Calu3 (cell line): Measurements from ENCODE around the gene PRPF4. TPM values are rescaled to one million over a fixed set of nuclear protein-coding genes. Genes with fewer than 3 reads are reported as not detected.

Source experiments
- BruUV-seq: library from RNA; stranded (reverse); fragments of 400-500 nt; replicated peaks from 2 replicates; lab custom pipeline; 2021; lab: Mats Ljungman, UMichigan
- CTCF ChIA-PET: fragments of 300-600 bp; sonication (Branson Sonifier 250); formaldehyde crosslinking; loops from one replicate; lab custom pipeline; 2022; ENCODE audit warnings: antibody characterized with exemption; lab: Charles Lee
- DNase-seq: peaks from one replicate; pipeline ENCODE4 v3.0.0; 2022
- H3K27ac Mint-ChIP-seq: one replicate; pipeline ENCODE4 v1.8.0; 2022; ENCODE audit warnings: mixed read lengths; ENCODE audit not compliant: unreplicated experiment
- H3K27me3 Mint-ChIP-seq: one replicate; pipeline ENCODE4 v1.8.0; 2022; ENCODE audit warnings: mixed read lengths; ENCODE audit not compliant: unreplicated experiment
- H3K36me3 Mint-ChIP-seq: one replicate; pipeline ENCODE4 v1.8.0; 2022; ENCODE audit warnings: mild to moderate bottlenecking, moderate library complexity, mixed read lengths; ENCODE audit not compliant: insufficient read depth, unreplicated experiment
- H3K4me1 Mint-ChIP-seq: one replicate; pipeline ENCODE4 v1.8.0; 2022; ENCODE audit warnings: mild to moderate bottlenecking, low read depth, mixed read lengths; ENCODE audit not compliant: unreplicated experiment
- H3K4me3 Mint-ChIP-seq: one replicate; pipeline ENCODE4 v1.8.0; 2022; ENCODE audit warnings: mild to moderate bottlenecking, low read depth, moderate library complexity, mixed read lengths; ENCODE audit not compliant: unreplicated experiment
- H3K9me3 Mint-ChIP-seq: one replicate; pipeline ENCODE4 v1.8.0; 2022; ENCODE audit warnings: low read depth, mixed read lengths; ENCODE audit not compliant: unreplicated experiment
- CTCF ChIP-seq: fragments of 200-600 bp; IDR thresholded peaks from one replicate; pipeline ENCODE4 v1.8.0; 2022; ENCODE audit warnings: antibody characterized with exemption; ENCODE audit not compliant: unreplicated experiment
- intact Hi-C: fragments of 100-400 bp; cut with micrococcal nuclease; formaldehyde crosslinking; loops from one replicate; pipeline ENCODE4 v1.10.0; 2022; ENCODE audit not compliant: unreplicated experiment
- total RNA-seq: library from RNA; stranded (reverse); gene quantifications from 2 replicates; pipeline ENCODE4 v1.2.3, GENCODE V29; 2022

Gene PRPF4
- total RNA-seq, 1 experiment from 2014 or later = 23.7 TPM

- H3K36me3 Mint-ChIP-seq = no peaks in the 10 kb centered on the region
- no peak overlapping the region for H3K4me3 Mint-ChIP-seq
- no peak overlapping the region for H3K27ac Mint-ChIP-seq
- TF ChIP-seq CTCF = no peak
- BruUV-seq = no TSS peak
- no peaks in the 10 kb centered on the region for H3K9me3 Mint-ChIP-seq
- intact Hi-C loops = no loop called here
- DNase-seq = no peak
- H3K4me1 Mint-ChIP-seq = no peaks in the 10 kb centered on the region
- no peaks in the 10 kb centered on the region for H3K27me3 Mint-ChIP-seq
- CTCF ChIA-PET = no interaction called here
Observed at GRCh38 chr9:113320051-113320450, 44.6 kb downstream of the PRPF4 start.

- H3K27ac Mint-ChIP-seq = no peak overlapping the region
- TF ChIP-seq CTCF = no peak
- no peaks in the 10 kb centered on the region for H3K4me1 Mint-ChIP-seq
- CTCF ChIA-PET = no interaction called here
- DNase-seq = no peak
- intact Hi-C loops = no loop called here
- H3K36me3 Mint-ChIP-seq = no peaks in the 10 kb centered on the region
- no peak overlapping the region for H3K4me3 Mint-ChIP-seq
- H3K9me3 Mint-ChIP-seq = no peaks in the 10 kb centered on the region
- no TSS peak for BruUV-seq
- no peaks in the 10 kb centered on the region for H3K27me3 Mint-ChIP-seq
Observed at GRCh38 chr9:113322671-113323070, 47.2 kb downstream of the PRPF4 start.

GRCh38 chr9:113326230-113326629, 50.8 kb downstream of the PRPF4 start:
- H3K36me3 Mint-ChIP-seq = no peaks in the 10 kb centered on the region

GRCh38 chr9:113328045-113328782, 52.8 kb downstream of the PRPF4 start:
- Mint-ChIP-seq H3K27ac (no peak overlapping the region), H3K4me1 (no peaks in the 10 kb centered on the region), H3K4me3 (no peak overlapping the region), H3K36me3 (no peaks in the 10 kb centered on the region), H3K9me3 (no peaks in the 10 kb centered on the region), H3K27me3 (no peaks in the 10 kb centered on the region)
- no peak for DNase-seq
- BruUV-seq = no TSS peak
- no peak for TF ChIP-seq CTCF
- intact Hi-C loops = no loop called here
- CTCF ChIA-PET = interaction anchor here (0.6 kb wide), 1 partner anchor 306 kb away, joined by 5 read pairs; no protein-coding TSS in a partner anchor

More at GRCh38 chr9:113326230-113326629, 50.8 kb downstream of the PRPF4 start:
- no peak overlapping the region for H3K4me3 Mint-ChIP-seq
- intact Hi-C loops = no loop called here
- no peak overlapping the region for H3K27ac Mint-ChIP-seq
- no TSS peak for BruUV-seq
- CTCF ChIA-PET = no interaction called here
- TF ChIP-seq CTCF = no peak
- no peaks in the 10 kb centered on the region for H3K27me3 Mint-ChIP-seq
- DNase-seq = no peak
- no peaks in the 10 kb centered on the region for H3K9me3 Mint-ChIP-seq
- no peaks in the 10 kb centered on the region for H3K4me1 Mint-ChIP-seq
